Osteocyte (in vitro differentiated cells): ENCODE results near the gene ATXN1. TPM values are rescaled to one million over a fixed set of nuclear protein-coding genes. Genes with fewer than 3 reads are reported as not detected.

Experiments used
- DNase-seq: peaks from one replicate; pipeline ENCODE4 v3.0.0; 2021; ENCODE audit warnings: mixed read lengths; ENCODE audit not compliant: unreplicated experiment; ENCODE audit errors: extremely low spot score
- H3K27ac Mint-ChIP-seq: one replicate; pipeline ENCODE4 v1.8.0; 2021; ENCODE audit warnings: mild to moderate bottlenecking, mixed read lengths; ENCODE audit not compliant: unreplicated experiment
- H3K27me3 Mint-ChIP-seq: one replicate; pipeline ENCODE4 v1.8.0; 2021; ENCODE audit warnings: mixed read lengths; ENCODE audit not compliant: unreplicated experiment
- H3K36me3 Mint-ChIP-seq: one replicate; pipeline ENCODE4 v1.8.0; 2021; ENCODE audit warnings: mixed read lengths; ENCODE audit not compliant: unreplicated experiment
- H3K4me1 Mint-ChIP-seq: one replicate; pipeline ENCODE4 v1.8.0; 2021; ENCODE audit warnings: mixed read lengths; ENCODE audit not compliant: unreplicated experiment
- H3K4me3 Mint-ChIP-seq: one replicate; pipeline ENCODE4 v1.8.0; 2021; ENCODE audit warnings: mild to moderate bottlenecking, moderate library complexity, mixed read lengths; ENCODE audit not compliant: unreplicated experiment
- H3K9me3 Mint-ChIP-seq: one replicate; pipeline ENCODE4 v1.8.0; 2021; ENCODE audit warnings: mixed read lengths; ENCODE audit not compliant: unreplicated experiment
- CTCF ChIP-seq: fragments of 200-600 bp; sonication (generic); IDR thresholded peaks from 2 replicates; pipeline ENCODE4 v1.5.0; 2021; ENCODE audit warnings: antibody characterized with exemption, mild to moderate bottlenecking, moderate library complexity
- total RNA-seq: library from RNA; stranded (reverse); gene quantifications from 2 replicates; pipeline ENCODE4 v1.2.1, GENCODE V29; 2021

The ATXN1 gene
- total RNA-seq, 1 donor from 2014 or later = 54.4 TPM

- H3K4me1 Mint-ChIP-seq = no peaks in the 10 kb centered on the region
- H3K27me3 Mint-ChIP-seq = no peaks in the 10 kb centered on the region
- H3K4me3 Mint-ChIP-seq = no peak overlapping the region
- peaks cover 38% of the 10 kb centered on the region for H3K36me3 Mint-ChIP-seq
- TF ChIP-seq CTCF = no peak
- no peaks in the 10 kb centered on the region for H3K9me3 Mint-ChIP-seq
- H3K27ac Mint-ChIP-seq = no peak overlapping the region
- no peak for DNase-seq
Observed at GRCh38 chr6:16301511-16301910, 459.7 kb downstream of the ATXN1 start.

DNA sequence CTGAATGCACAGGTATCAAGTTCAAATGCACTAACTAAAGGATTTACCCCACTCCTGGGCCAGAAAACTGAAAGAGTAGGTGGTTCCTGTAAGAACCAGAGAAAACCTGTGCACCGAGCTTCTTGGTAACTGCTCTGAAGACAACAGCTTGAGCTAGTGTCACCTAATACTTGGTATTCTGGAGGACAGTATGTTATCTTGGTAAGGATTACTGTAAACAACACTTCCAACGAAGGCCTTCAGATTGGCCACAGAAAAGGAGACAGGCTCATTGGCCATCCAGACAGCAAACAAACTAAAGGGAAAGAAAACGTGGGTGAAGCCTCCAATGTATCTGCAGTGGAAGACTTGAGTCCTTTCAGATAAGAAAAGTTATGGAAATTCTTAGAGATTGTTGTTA lies 461.4 kb downstream of the ATXN1 start:
- peaks cover 34% of the 10 kb centered on the region for H3K36me3 Mint-ChIP-seq
- H3K27ac Mint-ChIP-seq = no peak overlapping the region
- no peak overlapping the region for H3K4me3 Mint-ChIP-seq

GRCh38 chr6:16296061-16296670 lies 465.1 kb downstream of the ATXN1 start:
- TF ChIP-seq CTCF = no peak
- H3K27me3 Mint-ChIP-seq = no peaks in the 10 kb centered on the region
- no peak overlapping the region for H3K4me3 Mint-ChIP-seq
- no peak for DNase-seq
- H3K36me3 Mint-ChIP-seq = peaks cover 9% of the 10 kb centered on the region
- no peaks in the 10 kb centered on the region for H3K4me1 Mint-ChIP-seq
- H3K9me3 Mint-ChIP-seq = no peaks in the 10 kb centered on the region
- no peak overlapping the region for H3K27ac Mint-ChIP-seq

More for the DNA sequence above, 461.4 kb downstream of the ATXN1 start:
- no peak for DNase-seq
- Mint-ChIP-seq H3K27me3 (no peaks in the 10 kb centered on the region), H3K9me3 (no peaks in the 10 kb centered on the region), H3K4me1 (no peaks in the 10 kb centered on the region)
- TF ChIP-seq CTCF = no peak

DNA sequence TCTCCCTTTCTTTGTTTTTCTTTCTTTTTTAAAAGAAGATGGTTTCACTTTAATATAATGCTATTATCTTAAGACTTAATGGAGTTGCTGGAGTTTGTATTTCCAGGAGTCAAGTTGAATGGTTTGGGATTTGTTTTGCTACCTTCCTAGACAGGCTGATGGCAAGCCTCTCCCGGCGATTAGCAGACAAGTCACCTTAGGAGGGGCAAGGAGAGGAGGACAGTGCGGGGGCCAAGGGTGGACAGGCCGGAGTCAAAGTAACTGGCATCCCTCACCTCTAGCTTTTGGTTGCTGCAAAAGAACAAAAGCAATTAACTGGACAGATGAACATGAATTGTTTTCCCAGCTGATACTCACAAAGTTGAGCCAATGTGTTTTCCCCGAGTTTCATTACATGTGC lies 465.8 kb downstream of the ATXN1 start:
- Mint-ChIP-seq H3K27ac (no peak overlapping the region), H3K9me3 (no peaks in the 10 kb centered on the region), H3K36me3 (peaks cover 4% of the 10 kb centered on the region), H3K4me3 (no peak overlapping the region), H3K4me1 (no peaks in the 10 kb centered on the region), H3K27me3 (no peaks in the 10 kb centered on the region)
- no peak for TF ChIP-seq CTCF
- no peak for DNase-seq

DNA sequence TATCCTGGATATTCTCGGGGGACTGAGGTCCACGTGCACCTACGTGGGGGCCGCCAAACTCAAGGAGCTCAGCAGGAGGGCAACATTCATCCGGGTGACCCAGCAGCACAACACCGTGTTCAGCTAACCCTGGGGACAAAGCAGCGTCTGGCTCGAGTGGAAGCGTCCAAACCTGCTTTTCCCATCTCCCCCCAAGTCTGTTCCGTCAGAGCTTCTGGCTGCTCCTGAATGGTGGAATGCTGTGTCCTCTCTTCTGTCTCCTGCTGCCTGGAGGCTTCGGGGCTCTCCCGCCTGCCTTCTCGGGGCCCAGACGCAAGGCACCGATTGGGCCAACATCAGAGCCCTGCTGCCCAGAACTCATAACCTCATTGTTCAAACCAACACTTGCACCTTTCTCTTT lies 466.2 kb downstream of the ATXN1 start:
- Mint-ChIP-seq H3K36me3 (peaks cover 4% of the 10 kb centered on the region), H3K27ac (no peak overlapping the region), H3K9me3 (no peaks in the 10 kb centered on the region), H3K27me3 (no peaks in the 10 kb centered on the region), H3K4me1 (no peaks in the 10 kb centered on the region), H3K4me3 (no peak overlapping the region)
- no peak for DNase-seq
- no peak for TF ChIP-seq CTCF
